B cell (primary cell): Measurements from ENCODE around the gene SESN3.

ENCODE experiments used
- EZH2 ChIP-seq: IDR thresholded peaks from 2 replicates; pipeline ENCODE4 v1.6.1; 2012; ENCODE audit warnings: borderline replicate concordance, low read depth, mild to moderate bottlenecking, moderate library complexity, low read length; ENCODE audit not compliant: insufficient read depth, poor library complexity, severe bottlenecking
- TF ChIP-seq, protein P1 (sequence below): fragments of 200-600 bp; IDR thresholded peaks from one replicate; pipeline ENCODE4 v1.8.0; 2022; ENCODE audit warnings: antibody characterized with exemption, mild to moderate bottlenecking

- TF ChIP-seq, protein P1, sequence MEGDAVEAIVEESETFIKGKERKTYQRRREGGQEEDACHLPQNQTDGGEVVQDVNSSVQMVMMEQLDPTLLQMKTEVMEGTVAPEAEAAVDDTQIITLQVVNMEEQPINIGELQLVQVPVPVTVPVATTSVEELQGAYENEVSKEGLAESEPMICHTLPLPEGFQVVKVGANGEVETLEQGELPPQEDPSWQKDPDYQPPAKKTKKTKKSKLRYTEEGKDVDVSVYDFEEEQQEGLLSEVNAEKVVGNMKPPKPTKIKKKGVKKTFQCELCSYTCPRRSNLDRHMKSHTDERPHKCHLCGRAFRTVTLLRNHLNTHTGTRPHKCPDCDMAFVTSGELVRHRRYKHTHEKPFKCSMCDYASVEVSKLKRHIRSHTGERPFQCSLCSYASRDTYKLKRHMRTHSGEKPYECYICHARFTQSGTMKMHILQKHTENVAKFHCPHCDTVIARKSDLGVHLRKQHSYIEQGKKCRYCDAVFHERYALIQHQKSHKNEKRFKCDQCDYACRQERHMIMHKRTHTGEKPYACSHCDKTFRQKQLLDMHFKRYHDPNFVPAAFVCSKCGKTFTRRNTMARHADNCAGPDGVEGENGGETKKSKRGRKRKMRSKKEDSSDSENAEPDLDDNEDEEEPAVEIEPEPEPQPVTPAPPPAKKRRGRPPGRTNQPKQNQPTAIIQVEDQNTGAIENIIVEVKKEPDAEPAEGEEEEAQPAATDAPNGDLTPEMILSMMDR, result no peak
- TF ChIP-seq EZH2, result no peak
Measured at GRCh38 chr11:95121698-95122097, 109.3 kb downstream of the SESN3 start.
